GM12878 (cell line): Measurements from ENCODE around the gene H2AZ1. TPM values are rescaled to one million over a fixed set of nuclear protein-coding genes. Genes with fewer than 3 reads are reported as not detected.

Experiments
- ATAC-seq: fragments of 200-7000 bp; cut with Tn5 transposase; 3 replicates; pipeline ENCODE4 v1.9.1; 2020; ENCODE audit warnings: mild to moderate bottlenecking, moderate library complexity
- BruUV-seq: library from RNA; stranded (reverse); fragments of 400-500 nt; replicated peaks from 2 replicates; lab custom pipeline; 2021; lab: Mats Ljungman, UMichigan
- CTCF ChIA-PET: fragments of 300-600 bp; sonication (Branson Sonifier 250); formaldehyde crosslinking; extraction: SDS; loops from one replicate; lab custom pipeline; 2021; ENCODE audit warnings: inconsistent platforms; lab: Yijun Ruan, JAX
- POLR2A ChIA-PET: fragments of 350-600 bp; formaldehyde crosslinking; extraction: SDS; loops from one replicate; lab custom pipeline; 2021; ENCODE audit warnings: inconsistent platforms; lab: Charles Lee
- RAD21 ChIA-PET: fragments of 300-600 bp; sonication (Branson Sonifier 250); formaldehyde crosslinking; loops from one replicate; lab custom pipeline; 2023; ENCODE audit warnings: antibody characterized with exemption; ENCODE audit not compliant: unreplicated experiment; lab: Charles Lee
- SMC1A ChIA-PET: fragments of 300-600 bp; sonication (Branson Sonifier 250); formaldehyde crosslinking; loops from one replicate; lab custom pipeline; 2023; ENCODE audit not compliant: unreplicated experiment, uncharacterized antibody; lab: Charles Lee
- DNase-seq: peaks from one replicate; pipeline ENCODE4 v3.0.0-alpha.2; 2011; ENCODE audit warnings: low read depth, low spot score
- FAIRE-seq: peaks from 3 replicates; lab custom pipeline; 2011; peaks lifted over from hg19 to GRCh38; lab: Jason Lieb, UNC
- H2AFZ ChIP-seq: 2 replicates; pipeline ENCODE4 v1.6.0; 2011; ENCODE audit warnings: low read depth, low read length, control low read depth; ENCODE audit not compliant: control insufficient read depth
- H3K27ac ChIP-seq: 2 replicates; pipeline ENCODE4 v1.5.1; 2011; ENCODE audit warnings: control low read depth; ENCODE audit not compliant: control insufficient read depth, insufficient read depth
- H3K27me3 ChIP-seq, 2 experiments: replicated peaks in 1 of 2; 2 replicates each; pipeline versions ENCODE4 v1.6.0 to v1.6.1; 2011; ENCODE audit warnings: low read length in 1 of 2; ENCODE audit not compliant: control insufficient read depth in 2 of 2, insufficient read depth in 2 of 2
- H3K36me3 ChIP-seq, 2 experiments: 2 replicates each; pipeline ENCODE4 v1.5.1; 2011; ENCODE audit warnings: low read length in 1 of 2; ENCODE audit not compliant: control insufficient read depth in 2 of 2, insufficient read depth in 2 of 2
- H3K4me1 ChIP-seq: 2 replicates; pipeline ENCODE4 v1.6.1; 2011; ENCODE audit warnings: mild to moderate bottlenecking, low read length, moderate library complexity, mixed read lengths; ENCODE audit not compliant: control insufficient read depth, insufficient read depth
- H3K4me2 ChIP-seq: 2 replicates; pipeline ENCODE4 v1.6.0; 2011; ENCODE audit warnings: control low read depth; ENCODE audit not compliant: control insufficient read depth, insufficient read depth
- H3K4me3 ChIP-seq: fragments of 200-600 bp; sonication (generic); 2 replicates; pipeline ENCODE4 v1.5.1; 2016
- H3K79me2 ChIP-seq: 2 replicates; pipeline ENCODE4 v1.6.0; 2011; ENCODE audit warnings: low read length; ENCODE audit not compliant: control insufficient read depth, insufficient read depth
- H3K9ac ChIP-seq: 2 replicates; pipeline ENCODE4 v1.8.0; 2011; ENCODE audit warnings: low read length, control low read depth, mixed read lengths; ENCODE audit not compliant: control insufficient read depth, insufficient read depth
- H3K9me3 ChIP-seq: replicated peaks from 3 replicates; pipeline ENCODE4 v1.5.1; 2011; ENCODE audit warnings: mild to moderate bottlenecking, low read length; ENCODE audit not compliant: control insufficient read depth, insufficient read depth
- H4K20me1 ChIP-seq: 2 replicates; pipeline ENCODE4 v1.6.0; 2011; ENCODE audit not compliant: control insufficient read depth, insufficient read depth
- ATF7 ChIP-seq: fragments of 450-650 bp; IDR thresholded peaks from 2 replicates; pipeline ENCODE4 v1.6.1; 2016; ENCODE audit warnings: low read depth, mild to moderate bottlenecking
- BMI1 ChIP-seq: fragments of 450-650 bp; IDR thresholded peaks from 2 replicates; pipeline ENCODE4 v1.6.1; 2016; ENCODE audit warnings: mild to moderate bottlenecking, moderate library complexity, borderline replicate concordance
- CREB1 ChIP-seq: IDR thresholded peaks from 2 replicates; pipeline ENCODE4 v1.6.1; 2012; ENCODE audit warnings: low read depth, mild to moderate bottlenecking, inconsistent platforms
- GABPA ChIP-seq: IDR thresholded peaks from 2 replicates; pipeline ENCODE4 v1.6.1; 2014; ENCODE audit warnings: antibody characterized with exemption, low read depth, mild to moderate bottlenecking, inconsistent platforms
- IKZF2 ChIP-seq, 2 experiments: fragments of 450-650 bp; IDR thresholded peaks; 2 replicates each; pipeline ENCODE4 v1.6.1; 2017; ENCODE audit warnings: mild to moderate bottlenecking in 2 of 2, moderate library complexity in 2 of 2
- IRF5 ChIP-seq: fragments of 450-650 bp; IDR thresholded peaks from 2 replicates; pipeline ENCODE4 v1.6.1; 2017; ENCODE audit warnings: borderline replicate concordance
- MTA2 ChIP-seq: fragments of 450-650 bp; IDR thresholded peaks from 2 replicates; pipeline ENCODE4 v1.6.1; 2016; ENCODE audit warnings: low read depth, mild to moderate bottlenecking, moderate library complexity
- SIN3A ChIP-seq: IDR thresholded peaks from 2 replicates; pipeline ENCODE4 v1.6.1; 2012; ENCODE audit warnings: low read depth, low read length, improper control_type of control experiment
- ZBTB11 ChIP-seq: fragments of 450-650 bp; formaldehyde crosslinking; IDR thresholded peaks from 2 replicates; pipeline ENCODE4 v1.5.0; 2022; ENCODE audit warnings: mild to moderate bottlenecking, missing genetic modification characterization
- ZNF592 ChIP-seq: fragments of 450-650 bp; IDR thresholded peaks from 2 replicates; pipeline ENCODE4 v1.6.1; 2017; ENCODE audit warnings: mild to moderate bottlenecking, moderate library complexity
- WGBS: methylation state at CpG from one replicate; pipeline ENCODE4 v1.1.6; 2016; ENCODE audit warnings: low lambda C conversion rate; ENCODE audit not compliant: insufficient replicate concordance, insufficient coverage; ENCODE audit errors: missing lambda C conversion rate; 5-methylcytosine and 5-hydroxymethylcytosine counted together
- in situ Hi-C: fragments of 300-500 bp; cut with MboI; formaldehyde crosslinking; loops from 9 replicates; pipeline ENCODE4 v1.14.3; 2018; ENCODE audit warnings: mixed read lengths
- intact Hi-C: fragments of 100-400 bp; cut with micrococcal nuclease; formaldehyde crosslinking; loops from one replicate; pipeline ENCODE4 v1.14.2; 2022; ENCODE audit not compliant: unreplicated experiment
- polyA plus RNA-seq, 11 experiments: library from polyadenylated mRNA; depleted of rRNA in 4 of 11; unstranded in 6 of 11; stranded (reverse) in 5 of 11; fragments of >200 nt; fragmentation: Nextera tagmentation in 4 of 11; fragmentation: Illumina TruSeq in 1 of 11; extraction: Ambion mirVana in 4 of 11; extraction: Trizol in 1 of 11; gene quantifications; 1 replicate in 1 of 11; 2 replicates in 10 of 11; pipeline versions ENCODE4 v1.2.1 to v1.2.3, GENCODE V29; 2011 to 2016; ENCODE audit warnings: inconsistent platforms in 2 of 11, missing spikeins in 2 of 11, low read depth in 1 of 11
- total RNA-seq, 4 experiments: library from RNA; depleted of rRNA in 3 of 4; stranded (reverse); fragments of >200 nt in 3 of 4; fragmentation: Illumina TruSeq in 1 of 4; extraction: Trizol in 1 of 4; gene quantifications; 2 replicates each; pipeline versions ENCODE4 v1.2.1 to v1.2.3, GENCODE V29; 2013 to 2021
- TF ChIP-seq, protein P1 (sequence below): fragments of 150-350 bp; IDR thresholded peaks from 2 replicates; pipeline ENCODE4 v1.6.1; 2014; ENCODE audit warnings: mild to moderate bottlenecking, low read depth, low read length

Gene H2AZ1
- total and polyA plus RNA-seq, 10 of the 15 experiments (the other 5 are each of a cell fraction or from before 2014, with no cell fraction given), result 652 to 4,800 (median 898) TPM

- in situ Hi-C loops (loop anchor here (25.0 kb wide), 1 partner anchor 857 kb away; the partner anchor contains the start of gene ADH5), intact Hi-C loops (no loop called here)
- CTCF ChIA-PET, result interaction anchor here (1.6 kb wide), 1 partner anchor 132 kb away, joined by 11 read pairs; no protein-coding TSS in a partner anchor
- no TSS peak for BruUV-seq
- Histone ChIP-seq H3K4me2 (peak overlapping the region; percentile 57), H3K27ac (peak overlapping the region; percentile 20; the same call in 1 of the 2 replicates), H3K4me3 (peak overlapping the region; percentile 90), H4K20me1 (no peaks in the 10 kb centered on the region), H3K9ac (no peak overlapping the region; the same call in 1 of the 2 replicates), H3K36me3 (peaks cover 0 to 7% of the 10 kb centered on the region in 2 experiments; a peak in 1 of 4 replicates), H3K9me3 (no peaks in the 10 kb centered on the region; the same call in 1 of the 3 replicates), H3K4me1 (peaks cover 12% of the 10 kb centered on the region; the same call in 1 of the 2 replicates), H2AFZ (no peak overlapping the region), H3K27me3 (no peaks in the 10 kb centered on the region), H3K79me2 (peaks cover 84% of the 10 kb centered on the region)
- SMC1A ChIA-PET, result interaction anchor here (0.6 to 6.4 kb wide), 7 partner anchors 13 to 136 kb away, joined by 3 to 42 read pairs (median 11); no protein-coding TSS in a partner anchor
- FAIRE-seq, result no peak
- peak; percentile 40 for ATAC-seq
- DNase-seq, result no peak
- RAD21 ChIA-PET, result interaction anchor here (1.7 kb wide), 1 partner anchor 127 kb away, joined by 8 read pairs; the partner anchor contains the start of gene DAPP1
- 48% methylated on average over 2 of the region's 2 CpGs for WGBS
- POLR2A ChIA-PET, result no interaction called here
- TF ChIP-seq ATF7 (0 out of 2 replicates have a peak, but pooled peaks have one; percentile 27), CREB1 (no peak), IKZF2 (IDR thresholded peaks at IDR 0.05) (peak in 1 of 2 experiments; percentile 34; a peak in 1 of 4 replicates), SIN3A (no peak), GABPA (no peak), IRF5 (no peak), ZNF592 (no peak), MTA2 (peak; percentile 22; the same call in 1 of the 2 replicates), ZBTB11 (CRISPR knock-in tag) (no peak), BMI1 (no peak)
- TF ChIP-seq, protein P1, sequence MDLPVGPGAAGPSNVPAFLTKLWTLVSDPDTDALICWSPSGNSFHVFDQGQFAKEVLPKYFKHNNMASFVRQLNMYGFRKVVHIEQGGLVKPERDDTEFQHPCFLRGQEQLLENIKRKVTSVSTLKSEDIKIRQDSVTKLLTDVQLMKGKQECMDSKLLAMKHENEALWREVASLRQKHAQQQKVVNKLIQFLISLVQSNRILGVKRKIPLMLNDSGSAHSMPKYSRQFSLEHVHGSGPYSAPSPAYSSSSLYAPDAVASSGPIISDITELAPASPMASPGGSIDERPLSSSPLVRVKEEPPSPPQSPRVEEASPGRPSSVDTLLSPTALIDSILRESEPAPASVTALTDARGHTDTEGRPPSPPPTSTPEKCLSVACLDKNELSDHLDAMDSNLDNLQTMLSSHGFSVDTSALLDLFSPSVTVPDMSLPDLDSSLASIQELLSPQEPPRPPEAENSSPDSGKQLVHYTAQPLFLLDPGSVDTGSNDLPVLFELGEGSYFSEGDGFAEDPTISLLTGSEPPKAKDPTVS, result no peak
These were observed 6.1 kb downstream of the H2AZ1 start for GRCh38 chr4:99943904-99944437.
